ENCODE data around the gene KCNG2. TPM values are rescaled to one million over a fixed set of nuclear protein-coding genes. Genes with fewer than 3 reads are reported as not detected.

Gene KCNG2
- polyA plus RNA-seq, 1 of the 3 experiments (the other 2 are of a cell fraction), result not detected

GRCh38 chr18:79799619-79800370, 2.1 kb downstream of the KCNG2 start:
- no peaks in the 10 kb centered on the region for H3K79me2 ChIP-seq (ENCODE audit: insufficient read depth)
- H3K27me3 ChIP-seq (ENCODE audit: insufficient read depth), result peaks cover 86% of the 10 kb centered on the region
- no peak overlapping the region for H3K27ac ChIP-seq (ENCODE audit: low read depth in 2 of 2, low read length in 1 of 2)
- DNase-seq, result no peak
- no peaks in the 10 kb centered on the region for H4K20me1 ChIP-seq (ENCODE audit: insufficient read depth)
- POLR2A ChIA-PET, result no interaction called here
- WGBS (ENCODE audit: low lambda C conversion rate), result 19% methylated on average over 25 of the region's 30 CpGs
- TF ChIP-seq EP300 (IDR thresholded peaks at IDR 0.05; ENCODE audit: borderline replicate concordance in 1 of 2, low read depth in 1 of 2, low read length in 1 of 2), result no peak
- TF ChIP-seq NRF1 (IDR thresholded peaks at IDR 0.05; ENCODE audit: low read depth, low read length), result no peak
- no peak for TF ChIP-seq POLR2AphosphoS5 (IDR thresholded peaks at IDR 0.05; ENCODE audit: low read depth, low read length)
- no peak for TF ChIP-seq TEAD4 (IDR thresholded peaks at IDR 0.05; ENCODE audit: borderline replicate concordance, insufficient read depth)
- TF ChIP-seq FOSL2 (IDR thresholded peaks at IDR 0.05; ENCODE audit: borderline replicate concordance, low read depth), result no peak
- TF ChIP-seq USF1 (IDR thresholded peaks at IDR 0.05; ENCODE audit: borderline replicate concordance, low read depth), result no peak
- TF ChIP-seq ZBTB33 (IDR thresholded peaks at IDR 0.05; ENCODE audit: borderline replicate concordance, low read depth), result no peak
- no peak for TF ChIP-seq RXRA (IDR thresholded peaks at IDR 0.05; ENCODE audit: borderline replicate concordance, low read depth)
- no peak for TF ChIP-seq YY1 (IDR thresholded peaks at IDR 0.05; ENCODE audit: low read depth)
- TF ChIP-seq USF2 (IDR thresholded peaks at IDR 0.05; ENCODE audit: borderline replicate concordance, low read depth, low read length), result no peak
- no peak for TF ChIP-seq MEF2A (IDR thresholded peaks at IDR 0.05; ENCODE audit: borderline replicate concordance, low read depth)
- no peak for TF ChIP-seq RCOR1 (IDR thresholded peaks at IDR 0.05; ENCODE audit: low read length)
- no peak for TF ChIP-seq ELF1 (IDR thresholded peaks at IDR 0.05)
- no peak overlapping the region for H3K4me3 ChIP-seq (ENCODE audit: low read depth in 2 of 2, low read length in 1 of 2)
- H2AFZ ChIP-seq (ENCODE audit: low read depth), result no peak overlapping the region
- no peaks in the 10 kb centered on the region for H3F3A ChIP-seq (replicated peaks; ENCODE audit: insufficient read depth)
- no peaks in the 10 kb centered on the region for H3K4me1 ChIP-seq (ENCODE audit: control insufficient read depth in 1 of 2, insufficient read depth in 2 of 2, low read depth in 1 of 2, low read length in 1 of 2)
- no peaks in the 10 kb centered on the region for H3K9me2 ChIP-seq
- CTCF ChIA-PET, result no interaction called here
- H3K9ac ChIP-seq, result no peak overlapping the region
- no peak overlapping the region for H3K4me2 ChIP-seq
- H3K36me3 ChIP-seq (replicated peaks in 1 of 2; ENCODE audit: control insufficient read depth in 1 of 2, insufficient read depth in 2 of 2, low read length in 1 of 2), result no peaks in the 10 kb centered on the region
- no peaks in the 10 kb centered on the region for H3K9me3 ChIP-seq

Measured in SK-N-SH (cell line).